GM12878 (cell line): ENCODE data around the gene SLC25A29.

ENCODE experiments used
- CREM ChIP-seq: IDR thresholded peaks from 2 replicates; pipeline ENCODE4 v1.6.1; 2014; ENCODE audit warnings: antibody characterized with exemption, low read depth
- EGR1 ChIP-seq, 2 experiments: IDR thresholded peaks; 1 replicate in 1 of 2; 2 replicates in 1 of 2; pipeline ENCODE4 v1.6.1; 2011 to 2012; ENCODE audit warnings: low read depth in 2 of 2, low read length in 2 of 2, borderline replicate concordance in 1 of 2, mild to moderate bottlenecking in 1 of 2, moderate library complexity in 1 of 2
- GABPA ChIP-seq: IDR thresholded peaks from 2 replicates; pipeline ENCODE4 v1.6.1; 2014; ENCODE audit warnings: antibody characterized with exemption, low read depth, mild to moderate bottlenecking, inconsistent platforms
- SP1 ChIP-seq: IDR thresholded peaks from one replicate; pipeline ENCODE4 v1.6.1; 2011; ENCODE audit warnings: low read depth, low read length
- ZNF274 ChIP-seq: IDR thresholded peaks from one replicate; pipeline ENCODE4 v1.8.0; 2011; ENCODE audit not compliant: insufficient read length, insufficient read depth
- TF ChIP-seq, protein P1 (sequence below), 3 experiments: IDR thresholded peaks in 2 of 3; conservative IDR thresholded peaks in 1 of 3; 2 replicates each; pipeline ENCODE4 v1.5.1; 2011; ENCODE audit warnings: low read depth in 3 of 3, low read length in 3 of 3, mild to moderate bottlenecking in 3 of 3, control low read depth in 2 of 3, moderate library complexity in 2 of 3, inconsistent platforms in 1 of 3, mixed read lengths in 1 of 3; ENCODE audit not compliant: control insufficient read depth in 2 of 3, insufficient read depth in 1 of 3; ENCODE audit errors: extremely low read depth in 1 of 3
- TF ChIP-seq, protein P2 (sequence below): IDR thresholded peaks from 2 replicates; pipeline ENCODE4 v1.6.1; 2011; ENCODE audit warnings: mild to moderate bottlenecking, low read depth, low read length, moderate library complexity; ENCODE audit not compliant: insufficient replicate concordance
- TF ChIP-seq, protein P3 (sequence below): IDR thresholded peaks from 2 replicates; pipeline ENCODE4 v1.6.1; 2012; ENCODE audit warnings: mild to moderate bottlenecking, low read depth, low read length

DNA sequence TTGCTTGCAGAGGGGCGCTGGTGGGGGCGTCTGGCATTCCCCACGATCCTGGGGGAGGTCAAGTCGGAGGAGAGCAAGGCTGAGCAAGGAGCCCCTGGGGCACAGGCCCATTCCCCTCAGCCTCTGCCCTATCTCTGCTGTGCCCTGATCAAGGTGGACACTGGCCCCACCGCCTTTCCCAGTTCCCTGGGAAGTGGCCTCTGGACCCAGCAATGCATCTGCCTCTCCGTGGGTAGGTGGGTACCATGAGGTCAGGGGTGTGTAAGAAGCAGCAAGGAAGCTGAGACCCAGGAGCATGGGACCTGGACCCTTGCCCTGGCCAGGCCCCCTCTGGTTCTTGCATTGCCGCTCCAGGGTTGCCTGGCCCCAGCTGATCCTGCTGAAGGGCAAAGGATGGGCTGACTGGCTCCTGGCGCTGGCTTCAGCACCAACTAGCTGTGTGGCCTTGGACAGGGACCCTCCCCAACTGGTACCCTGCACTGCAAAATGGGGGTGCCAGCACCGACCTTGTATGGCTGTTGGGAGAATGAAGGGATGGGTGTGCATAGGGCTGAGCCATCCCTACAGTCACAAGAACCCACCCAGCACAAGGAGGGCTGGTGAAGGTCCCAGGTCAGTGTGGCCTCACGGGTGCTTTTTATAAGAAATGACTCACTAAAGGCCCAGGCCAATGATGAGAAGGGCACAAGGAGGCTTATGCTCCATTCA lies 19.6 kb downstream of the SLC25A29 start:
- TF ChIP-seq CREM = no peak
- no peak for TF ChIP-seq EGR1 (IDR thresholded peaks at IDR 0.05; ENCODE audit: borderline replicate concordance in 1 of 2, low read depth in 2 of 2, low read length in 2 of 2)
- TF ChIP-seq, protein P1, sequence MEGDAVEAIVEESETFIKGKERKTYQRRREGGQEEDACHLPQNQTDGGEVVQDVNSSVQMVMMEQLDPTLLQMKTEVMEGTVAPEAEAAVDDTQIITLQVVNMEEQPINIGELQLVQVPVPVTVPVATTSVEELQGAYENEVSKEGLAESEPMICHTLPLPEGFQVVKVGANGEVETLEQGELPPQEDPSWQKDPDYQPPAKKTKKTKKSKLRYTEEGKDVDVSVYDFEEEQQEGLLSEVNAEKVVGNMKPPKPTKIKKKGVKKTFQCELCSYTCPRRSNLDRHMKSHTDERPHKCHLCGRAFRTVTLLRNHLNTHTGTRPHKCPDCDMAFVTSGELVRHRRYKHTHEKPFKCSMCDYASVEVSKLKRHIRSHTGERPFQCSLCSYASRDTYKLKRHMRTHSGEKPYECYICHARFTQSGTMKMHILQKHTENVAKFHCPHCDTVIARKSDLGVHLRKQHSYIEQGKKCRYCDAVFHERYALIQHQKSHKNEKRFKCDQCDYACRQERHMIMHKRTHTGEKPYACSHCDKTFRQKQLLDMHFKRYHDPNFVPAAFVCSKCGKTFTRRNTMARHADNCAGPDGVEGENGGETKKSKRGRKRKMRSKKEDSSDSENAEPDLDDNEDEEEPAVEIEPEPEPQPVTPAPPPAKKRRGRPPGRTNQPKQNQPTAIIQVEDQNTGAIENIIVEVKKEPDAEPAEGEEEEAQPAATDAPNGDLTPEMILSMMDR (IDR thresholded peaks at IDR 0.05 in 2 of 3, conservative IDR thresholded peaks at IDR 0.05 in 1 of 3; ENCODE audit: control insufficient read depth in 2 of 3, extremely low read depth in 1 of 3, insufficient read depth in 1 of 3, low read depth in 3 of 3, low read length in 3 of 3) = no peak
- TF ChIP-seq SP1 = no peak
- TF ChIP-seq ZNF274 = no peak
- no peak for TF ChIP-seq GABPA
- TF ChIP-seq, protein P2, sequence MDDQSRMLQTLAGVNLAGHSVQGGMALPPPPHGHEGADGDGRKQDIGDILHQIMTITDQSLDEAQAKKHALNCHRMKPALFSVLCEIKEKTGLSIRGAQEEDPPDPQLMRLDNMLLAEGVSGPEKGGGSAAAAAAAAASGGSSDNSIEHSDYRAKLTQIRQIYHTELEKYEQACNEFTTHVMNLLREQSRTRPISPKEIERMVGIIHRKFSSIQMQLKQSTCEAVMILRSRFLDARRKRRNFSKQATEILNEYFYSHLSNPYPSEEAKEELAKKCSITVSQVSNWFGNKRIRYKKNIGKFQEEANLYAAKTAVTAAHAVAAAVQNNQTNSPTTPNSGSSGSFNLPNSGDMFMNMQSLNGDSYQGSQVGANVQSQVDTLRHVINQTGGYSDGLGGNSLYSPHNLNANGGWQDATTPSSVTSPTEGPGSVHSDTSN = no peak
- TF ChIP-seq, protein P3, sequence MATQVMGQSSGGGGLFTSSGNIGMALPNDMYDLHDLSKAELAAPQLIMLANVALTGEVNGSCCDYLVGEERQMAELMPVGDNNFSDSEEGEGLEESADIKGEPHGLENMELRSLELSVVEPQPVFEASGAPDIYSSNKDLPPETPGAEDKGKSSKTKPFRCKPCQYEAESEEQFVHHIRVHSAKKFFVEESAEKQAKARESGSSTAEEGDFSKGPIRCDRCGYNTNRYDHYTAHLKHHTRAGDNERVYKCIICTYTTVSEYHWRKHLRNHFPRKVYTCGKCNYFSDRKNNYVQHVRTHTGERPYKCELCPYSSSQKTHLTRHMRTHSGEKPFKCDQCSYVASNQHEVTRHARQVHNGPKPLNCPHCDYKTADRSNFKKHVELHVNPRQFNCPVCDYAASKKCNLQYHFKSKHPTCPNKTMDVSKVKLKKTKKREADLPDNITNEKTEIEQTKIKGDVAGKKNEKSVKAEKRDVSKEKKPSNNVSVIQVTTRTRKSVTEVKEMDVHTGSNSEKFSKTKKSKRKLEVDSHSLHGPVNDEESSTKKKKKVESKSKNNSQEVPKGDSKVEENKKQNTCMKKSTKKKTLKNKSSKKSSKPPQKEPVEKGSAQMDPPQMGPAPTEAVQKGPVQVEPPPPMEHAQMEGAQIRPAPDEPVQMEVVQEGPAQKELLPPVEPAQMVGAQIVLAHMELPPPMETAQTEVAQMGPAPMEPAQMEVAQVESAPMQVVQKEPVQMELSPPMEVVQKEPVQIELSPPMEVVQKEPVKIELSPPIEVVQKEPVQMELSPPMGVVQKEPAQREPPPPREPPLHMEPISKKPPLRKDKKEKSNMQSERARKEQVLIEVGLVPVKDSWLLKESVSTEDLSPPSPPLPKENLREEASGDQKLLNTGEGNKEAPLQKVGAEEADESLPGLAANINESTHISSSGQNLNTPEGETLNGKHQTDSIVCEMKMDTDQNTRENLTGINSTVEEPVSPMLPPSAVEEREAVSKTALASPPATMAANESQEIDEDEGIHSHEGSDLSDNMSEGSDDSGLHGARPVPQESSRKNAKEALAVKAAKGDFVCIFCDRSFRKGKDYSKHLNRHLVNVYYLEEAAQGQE = no peak
